Measurements from ENCODE around the gene L2HGDH.

The L2HGDH gene

DNA sequence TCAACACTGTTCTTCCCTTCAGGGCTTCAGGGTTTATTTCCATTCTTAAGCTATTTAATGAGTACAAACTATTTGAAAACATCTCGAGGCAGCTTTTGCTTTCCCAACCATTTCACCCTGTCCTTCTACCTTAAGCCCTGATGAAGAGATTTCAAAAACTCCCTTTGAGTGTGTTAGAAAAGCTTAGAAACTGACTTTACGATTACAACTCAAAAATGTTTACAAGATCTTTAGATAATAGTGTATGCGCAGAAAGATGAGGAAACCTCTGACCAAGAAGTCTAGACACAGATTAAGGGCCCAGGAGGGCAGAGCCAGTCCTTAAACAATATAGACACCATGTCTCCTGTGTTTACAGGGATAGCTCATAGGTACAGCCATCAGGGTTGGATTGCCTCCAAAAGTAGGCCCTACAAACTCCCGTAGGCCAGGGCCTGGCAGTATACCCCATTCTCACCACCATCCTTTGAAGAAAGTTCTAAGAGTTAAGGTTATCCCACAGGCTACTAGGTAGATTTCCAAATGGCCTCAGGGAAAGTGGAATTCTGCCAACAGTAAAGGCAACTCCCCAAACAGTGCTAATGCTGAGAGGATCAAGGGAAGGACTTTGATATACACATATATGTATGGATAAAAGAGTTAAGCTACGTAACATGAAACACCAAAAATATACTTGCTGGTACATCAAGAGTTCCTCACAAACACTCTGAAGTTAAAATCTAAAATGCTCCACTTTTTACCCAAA, 69.3 kb downstream of the L2HGDH start:
- FAIRE-seq: no peak

DNA sequence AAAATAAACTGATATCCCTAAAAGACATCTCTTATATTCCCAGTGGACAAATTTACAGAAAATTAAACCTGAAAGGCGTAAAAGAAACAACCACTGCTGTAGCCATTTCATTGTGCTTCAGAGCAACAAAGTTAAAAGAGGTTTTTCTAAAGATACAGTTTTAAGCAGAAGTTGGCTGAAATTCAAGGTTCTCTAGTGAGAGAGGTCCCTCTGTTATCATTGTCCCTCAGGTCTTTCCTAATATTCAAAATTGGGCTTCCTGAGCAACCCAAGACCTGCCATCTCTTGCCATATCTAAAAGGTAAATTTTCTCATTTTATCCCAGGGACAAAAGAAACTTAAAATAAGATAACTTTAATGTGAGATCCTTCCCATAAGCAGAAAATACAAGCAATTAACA, 69.9 kb downstream of the L2HGDH start:
- FAIRE-seq (no peak), DNase-seq (ENCODE audit: insufficient read length, low spot score) (no peak)
- TF ChIP-seq CTCF (IDR thresholded peaks at IDR 0.05; ENCODE audit: insufficient read depth, missing control alignments): no peak

More for the DNA sequence above, 69.3 kb downstream of the L2HGDH start:
- no peak for TF ChIP-seq CTCF (IDR thresholded peaks at IDR 0.05; ENCODE audit: insufficient read depth, missing control alignments)
- DNase-seq (ENCODE audit: insufficient read length, low spot score): no peak

GRCh38 chr14:50237427-50237826, 74.6 kb downstream of the L2HGDH start:
- no peak for DNase-seq (ENCODE audit: insufficient read length, low spot score)
- TF ChIP-seq CTCF (IDR thresholded peaks at IDR 0.05; ENCODE audit: insufficient read depth, missing control alignments): no peak
- no peak for FAIRE-seq

DNA sequence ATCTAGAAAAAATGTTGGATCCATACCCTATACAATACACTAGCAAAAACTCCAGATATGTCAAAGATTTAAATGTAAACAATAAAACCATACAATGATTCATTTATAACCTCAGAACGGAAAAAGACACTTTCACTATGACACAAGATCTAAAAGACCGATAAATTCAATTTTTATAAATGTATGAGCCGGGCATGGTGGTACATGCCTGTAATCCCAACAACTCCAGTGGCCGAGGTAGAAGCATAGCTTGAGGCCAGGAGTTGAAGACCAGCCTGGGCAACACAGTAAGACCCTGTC, 78.1 kb downstream of the L2HGDH start:
- FAIRE-seq: no peak
- no peak for DNase-seq (ENCODE audit: insufficient read length, low spot score)
- no peak for TF ChIP-seq CTCF (IDR thresholded peaks at IDR 0.05; ENCODE audit: insufficient read depth, missing control alignments)

DNA sequence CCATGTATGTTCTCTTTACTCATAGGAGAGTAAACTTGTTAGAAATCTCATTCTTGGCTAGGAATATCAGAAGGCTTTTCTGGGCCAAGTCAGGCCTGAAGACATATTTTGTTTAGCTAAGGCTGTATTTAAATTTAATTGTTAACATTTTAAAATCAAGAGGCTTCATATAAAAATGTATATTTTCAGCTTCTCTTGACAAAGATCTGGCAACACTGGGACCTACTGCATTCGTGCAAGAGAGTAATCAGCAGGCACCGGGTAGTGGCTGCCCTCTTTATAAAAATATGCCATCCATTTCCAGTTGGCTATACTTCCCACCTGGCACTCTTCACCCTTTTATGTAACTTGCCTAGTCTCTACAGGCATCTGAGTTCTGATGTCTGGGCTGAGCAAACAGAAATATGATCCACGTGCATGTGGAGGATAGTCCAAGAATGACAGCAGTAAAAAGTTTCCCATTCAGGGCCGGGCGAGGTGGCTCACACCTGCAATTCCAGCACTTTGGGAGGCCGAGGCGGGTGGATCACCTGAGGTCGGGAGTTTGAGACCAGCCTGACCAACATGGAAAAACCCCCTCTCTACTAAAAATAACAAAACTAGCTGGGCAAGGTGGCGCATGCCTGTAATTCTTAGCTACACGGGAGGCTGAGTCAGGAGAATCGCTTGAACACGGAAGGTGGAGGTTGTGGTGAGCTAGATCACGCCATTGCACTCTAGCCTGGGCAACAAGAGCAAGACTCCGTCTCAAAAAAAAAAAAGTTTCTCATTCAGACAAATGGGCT, 78.7 kb downstream of the L2HGDH start:
- DNase-seq (ENCODE audit: insufficient read length, low spot score) (no peak), FAIRE-seq (no peak)
- TF ChIP-seq CTCF (IDR thresholded peaks at IDR 0.05; ENCODE audit: insufficient read depth, missing control alignments): no peak

- TF ChIP-seq CTCF (IDR thresholded peaks at IDR 0.05; ENCODE audit: insufficient read depth, missing control alignments): no peak
- FAIRE-seq (no peak), DNase-seq (ENCODE audit: insufficient read length, low spot score) (no peak)
Observed at GRCh38 chr14:50232276-50232642, 79.8 kb downstream of the L2HGDH start.
